ENCODE results near the gene ZGPAT.

The ZGPAT gene

DNA sequence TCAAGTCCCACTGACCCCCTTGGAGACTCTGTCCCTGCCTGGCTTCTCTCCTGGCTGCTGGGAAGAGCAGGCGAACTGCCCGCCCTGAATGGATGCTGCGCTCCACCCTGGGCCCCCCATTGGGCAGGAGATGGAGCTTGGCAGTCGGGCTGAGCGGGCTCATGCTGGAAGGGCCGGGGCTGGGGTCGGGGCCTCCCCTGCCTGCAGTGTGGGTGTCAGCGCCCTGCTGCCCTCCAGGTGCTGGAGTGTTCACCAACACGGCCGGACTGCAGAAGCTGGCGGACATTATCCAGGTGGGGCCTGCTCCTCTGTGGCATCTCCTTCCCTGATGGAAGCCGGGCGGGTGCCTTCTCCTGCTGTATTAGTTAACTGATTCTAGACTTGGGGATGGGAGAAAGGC lies 27.4 kb upstream of the ZGPAT start:
- Histone ChIP-seq H3K4me1 (ENCODE audit: insufficient read depth, low read length) (peaks cover 9% of the 10 kb centered on the region), H3K4me3 (ENCODE audit: low read depth in 1 of 2, low read length in 2 of 2) (no peak overlapping the region), H3K9ac (ENCODE audit: low read length) (no peak overlapping the region), H3K27ac (ENCODE audit: low read depth, low read length) (no peak overlapping the region), H3K27me3 (ENCODE audit: control insufficient read depth in 1 of 2, insufficient read depth in 2 of 2, low read length in 2 of 2) (no peaks in the 10 kb centered on the region), H3K36me3 (ENCODE audit: insufficient read depth, low read length) (peaks cover 15% of the 10 kb centered on the region), H3K9me3 (ENCODE audit: low read length) (no peaks in the 10 kb centered on the region)

DNA sequence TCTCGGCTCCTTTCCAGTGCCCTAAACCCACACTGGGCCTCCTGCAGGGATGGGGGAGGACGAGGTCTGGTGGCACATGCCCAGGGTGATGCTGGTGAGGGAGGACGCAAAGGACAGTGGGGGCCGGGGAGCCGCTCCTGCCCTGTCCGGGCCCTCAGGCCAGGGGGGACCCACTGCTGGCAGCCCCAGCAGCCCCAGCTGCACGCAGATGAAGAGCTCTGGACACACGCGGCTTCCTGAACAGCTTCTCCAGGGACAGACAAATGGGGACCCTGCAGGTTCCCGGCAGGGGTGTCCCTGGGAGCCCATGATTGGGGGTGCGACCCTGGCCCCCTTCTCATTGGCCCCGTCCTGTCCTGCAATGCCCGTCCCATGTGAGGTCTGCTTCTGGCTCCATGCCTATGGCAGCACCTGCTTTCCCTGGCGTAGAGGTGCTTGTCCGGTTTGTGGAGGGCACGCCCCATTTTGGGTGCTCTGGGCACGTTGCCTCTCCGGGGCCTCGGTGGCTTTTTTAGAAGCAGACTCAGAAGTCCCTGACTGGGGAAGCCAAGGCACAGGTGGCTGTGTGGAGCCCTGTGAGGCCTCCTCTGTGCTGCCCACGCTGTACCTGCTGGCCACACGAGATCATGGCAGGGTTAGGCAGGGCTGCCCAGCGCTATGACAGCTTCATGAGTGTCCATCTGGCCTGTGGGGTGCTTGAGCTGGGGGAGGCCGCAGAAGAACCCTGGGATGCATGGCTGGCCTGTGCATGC lies 26.8 kb upstream of the ZGPAT start:
- H3K9me3 ChIP-seq (ENCODE audit: low read length): no peaks in the 10 kb centered on the region
- H3K4me3 ChIP-seq (ENCODE audit: low read depth in 1 of 2, low read length in 2 of 2): no peak overlapping the region
- H3K36me3 ChIP-seq (ENCODE audit: insufficient read depth, low read length): peaks cover 15% of the 10 kb centered on the region
- no peak overlapping the region for H3K27ac ChIP-seq (ENCODE audit: low read depth, low read length)
- peaks cover 12% of the 10 kb centered on the region for H3K4me1 ChIP-seq (ENCODE audit: insufficient read depth, low read length)
- no peak overlapping the region for H3K9ac ChIP-seq (ENCODE audit: low read length)
- no peaks in the 10 kb centered on the region for H3K27me3 ChIP-seq (ENCODE audit: control insufficient read depth in 1 of 2, insufficient read depth in 2 of 2, low read length in 2 of 2)

- Histone ChIP-seq H3K9me3 (ENCODE audit: low read length) (no peaks in the 10 kb centered on the region), H3K9ac (ENCODE audit: low read length) (no peak overlapping the region), H3K27ac (ENCODE audit: low read depth, low read length) (peak overlapping the region; percentile 72), H3K36me3 (ENCODE audit: insufficient read depth, low read length) (peaks cover 15% of the 10 kb centered on the region), H3K27me3 (ENCODE audit: control insufficient read depth in 1 of 2, insufficient read depth in 2 of 2, low read length in 2 of 2) (no peaks in the 10 kb centered on the region), H3K4me3 (ENCODE audit: low read depth in 1 of 2, low read length in 2 of 2) (no peak overlapping the region), H3K4me1 (ENCODE audit: insufficient read depth, low read length) (peaks cover 19% of the 10 kb centered on the region)
Observed at GRCh38 chr20:63681609-63682142, 26.2 kb upstream of the ZGPAT start.

- Histone ChIP-seq H3K27ac (ENCODE audit: low read depth, low read length) (peak overlapping the region; percentile 78), H3K4me1 (ENCODE audit: insufficient read depth, low read length) (peaks cover 28% of the 10 kb centered on the region), H3K9me3 (ENCODE audit: low read length) (no peaks in the 10 kb centered on the region), H3K27me3 (ENCODE audit: control insufficient read depth in 1 of 2, insufficient read depth in 2 of 2, low read length in 2 of 2) (no peaks in the 10 kb centered on the region), H3K9ac (ENCODE audit: low read length) (no peak overlapping the region), H3K4me3 (ENCODE audit: low read depth in 1 of 2, low read length in 2 of 2) (no peak overlapping the region), H3K36me3 (ENCODE audit: insufficient read depth, low read length) (peaks cover 11% of the 10 kb centered on the region)
Observed at GRCh38 chr20:63682384-63683139, 25.3 kb upstream of the ZGPAT start.

DNA sequence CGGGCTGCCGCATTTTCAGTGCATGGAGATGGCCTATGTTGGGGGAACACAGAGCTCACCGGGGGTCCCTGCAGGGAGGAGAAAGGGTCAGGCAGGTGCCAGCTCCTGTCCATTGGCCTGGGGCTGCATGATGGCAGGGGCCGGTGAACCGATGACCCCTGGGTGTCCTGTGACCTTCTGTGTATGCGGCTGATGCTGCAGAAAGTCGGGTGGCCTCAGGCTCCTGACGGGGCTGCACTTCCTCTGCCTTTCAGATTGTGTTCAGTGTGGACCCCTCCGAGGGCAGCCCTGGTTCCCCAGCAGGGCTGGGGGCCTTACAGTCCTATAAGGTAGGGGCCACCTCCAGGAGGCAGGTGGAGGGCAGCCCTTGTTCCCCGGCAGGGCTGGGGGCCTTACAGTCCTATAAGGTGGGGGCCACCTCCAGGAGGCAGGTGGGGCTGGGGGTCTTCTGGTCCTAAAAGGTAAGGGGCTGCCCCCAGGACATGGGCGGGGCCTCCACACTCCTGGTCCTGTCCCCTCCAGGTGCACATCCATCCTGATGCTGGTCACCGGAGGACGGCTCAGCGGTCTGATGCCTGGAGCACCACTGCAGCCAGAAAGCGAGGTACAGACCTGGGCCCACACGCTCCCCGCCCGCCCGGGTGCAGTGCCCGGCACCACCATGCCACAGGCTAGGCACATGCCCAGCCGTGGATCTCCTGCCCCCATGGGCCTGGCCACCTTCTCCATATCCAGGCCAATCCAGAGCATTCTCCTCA lies 22.4 kb upstream of the ZGPAT start:
- H3K4me3 ChIP-seq (ENCODE audit: low read depth in 1 of 2, low read length in 2 of 2): no peak overlapping the region
- no peaks in the 10 kb centered on the region for H3K9me3 ChIP-seq (ENCODE audit: low read length)
- H3K4me1 ChIP-seq (ENCODE audit: insufficient read depth, low read length): peaks cover 28% of the 10 kb centered on the region
- no peak overlapping the region for H3K9ac ChIP-seq (ENCODE audit: low read length)
- H3K27me3 ChIP-seq (ENCODE audit: control insufficient read depth in 1 of 2, insufficient read depth in 2 of 2, low read length in 2 of 2): no peaks in the 10 kb centered on the region
- H3K36me3 ChIP-seq (ENCODE audit: insufficient read depth, low read length): no peaks in the 10 kb centered on the region
- peak overlapping the region; percentile 45 for H3K27ac ChIP-seq (ENCODE audit: low read depth, low read length)

DNA sequence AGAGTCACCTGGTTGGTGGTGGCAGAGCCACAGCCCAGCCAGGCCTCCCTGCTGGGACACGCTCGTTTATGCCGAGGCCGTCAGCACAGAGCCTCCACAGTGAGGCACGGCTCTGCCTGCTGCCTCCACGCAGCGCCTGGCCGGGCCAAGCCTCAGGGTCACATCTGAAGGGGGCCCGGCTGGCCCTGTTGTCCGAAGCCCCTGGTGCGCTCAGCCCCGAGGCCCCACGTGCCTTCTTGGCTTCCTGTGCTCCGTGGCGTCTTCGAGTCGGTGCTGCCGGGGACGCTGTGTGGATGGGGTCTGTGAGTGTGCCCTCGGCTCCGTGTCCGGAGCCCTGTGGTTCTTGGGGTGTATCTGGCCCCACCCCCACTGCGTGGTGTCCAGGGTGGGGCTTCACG lies 21.7 kb upstream of the ZGPAT start:
- Histone ChIP-seq H3K9ac (ENCODE audit: low read length) (no peak overlapping the region), H3K4me3 (ENCODE audit: low read depth in 1 of 2, low read length in 2 of 2) (no peak overlapping the region), H3K4me1 (ENCODE audit: insufficient read depth, low read length) (peaks cover 28% of the 10 kb centered on the region), H3K36me3 (ENCODE audit: insufficient read depth, low read length) (no peaks in the 10 kb centered on the region), H3K9me3 (ENCODE audit: low read length) (no peaks in the 10 kb centered on the region), H3K27ac (ENCODE audit: low read depth, low read length) (peak overlapping the region; percentile 45), H3K27me3 (ENCODE audit: control insufficient read depth in 1 of 2, insufficient read depth in 2 of 2, low read length in 2 of 2) (no peaks in the 10 kb centered on the region)

GRCh38 chr20:63686492-63687321 lies 21.1 kb upstream of the ZGPAT start:
- no peaks in the 10 kb centered on the region for H3K36me3 ChIP-seq (ENCODE audit: insufficient read depth, low read length)
- H3K9me3 ChIP-seq (ENCODE audit: low read length): no peaks in the 10 kb centered on the region
- no peak overlapping the region for H3K9ac ChIP-seq (ENCODE audit: low read length)
- peak overlapping the region; percentile 67 for H3K27ac ChIP-seq (ENCODE audit: low read depth, low read length)
- no peaks in the 10 kb centered on the region for H3K27me3 ChIP-seq (ENCODE audit: control insufficient read depth in 1 of 2, insufficient read depth in 2 of 2, low read length in 2 of 2)
- H3K4me1 ChIP-seq (ENCODE audit: insufficient read depth, low read length): peaks cover 28% of the 10 kb centered on the region
- H3K4me3 ChIP-seq (ENCODE audit: low read depth in 1 of 2, low read length in 2 of 2): no peak overlapping the region

DNA sequence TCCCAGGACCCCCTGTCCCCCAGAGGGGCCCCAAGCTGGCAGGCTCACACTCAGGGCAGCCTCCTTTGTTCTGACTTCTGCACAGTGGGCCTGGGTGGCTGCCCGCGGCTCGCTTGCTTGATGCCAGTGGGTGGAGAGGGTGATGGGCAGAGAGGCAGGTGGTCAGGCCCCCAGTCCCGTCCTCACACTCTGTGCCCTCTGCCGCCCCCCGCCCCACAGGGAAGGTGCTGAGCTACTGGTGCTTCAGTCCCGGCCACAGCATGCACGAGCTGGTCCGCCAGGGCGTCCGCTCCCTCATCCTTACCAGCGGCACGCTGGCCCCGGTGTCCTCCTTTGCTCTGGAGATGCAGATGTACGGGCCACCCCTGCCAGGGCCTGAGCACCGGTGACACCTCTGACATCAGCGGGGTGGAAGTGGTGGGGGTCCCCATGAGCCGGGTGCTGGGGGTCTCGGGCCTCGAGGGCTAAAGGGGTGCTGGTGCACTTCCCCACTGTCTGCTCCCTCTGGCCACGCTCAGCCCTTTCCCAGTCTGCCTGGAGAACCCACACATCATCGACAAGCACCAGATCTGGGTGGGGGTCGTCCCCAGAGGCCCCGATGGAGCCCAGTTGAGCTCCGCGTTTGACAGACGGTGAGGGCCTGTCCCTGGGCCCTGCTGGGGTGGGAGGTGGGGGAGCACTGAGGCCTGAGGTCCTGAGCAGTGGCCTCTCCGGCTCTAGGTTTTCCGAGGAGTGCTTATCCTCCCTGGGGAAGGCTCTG lies 20.2 kb upstream of the ZGPAT start:
- H3K9me3 ChIP-seq (ENCODE audit: low read length): no peaks in the 10 kb centered on the region
- H3K27ac ChIP-seq (ENCODE audit: low read depth, low read length): peak overlapping the region; percentile 67
- no peaks in the 10 kb centered on the region for H3K27me3 ChIP-seq (ENCODE audit: control insufficient read depth in 1 of 2, insufficient read depth in 2 of 2, low read length in 2 of 2)
- peaks cover 26% of the 10 kb centered on the region for H3K4me1 ChIP-seq (ENCODE audit: insufficient read depth, low read length)
- no peak overlapping the region for H3K4me3 ChIP-seq (ENCODE audit: low read depth in 1 of 2, low read length in 2 of 2)
- no peaks in the 10 kb centered on the region for H3K36me3 ChIP-seq (ENCODE audit: insufficient read depth, low read length)
- H3K9ac ChIP-seq (ENCODE audit: low read length): no peak overlapping the region

DNA sequence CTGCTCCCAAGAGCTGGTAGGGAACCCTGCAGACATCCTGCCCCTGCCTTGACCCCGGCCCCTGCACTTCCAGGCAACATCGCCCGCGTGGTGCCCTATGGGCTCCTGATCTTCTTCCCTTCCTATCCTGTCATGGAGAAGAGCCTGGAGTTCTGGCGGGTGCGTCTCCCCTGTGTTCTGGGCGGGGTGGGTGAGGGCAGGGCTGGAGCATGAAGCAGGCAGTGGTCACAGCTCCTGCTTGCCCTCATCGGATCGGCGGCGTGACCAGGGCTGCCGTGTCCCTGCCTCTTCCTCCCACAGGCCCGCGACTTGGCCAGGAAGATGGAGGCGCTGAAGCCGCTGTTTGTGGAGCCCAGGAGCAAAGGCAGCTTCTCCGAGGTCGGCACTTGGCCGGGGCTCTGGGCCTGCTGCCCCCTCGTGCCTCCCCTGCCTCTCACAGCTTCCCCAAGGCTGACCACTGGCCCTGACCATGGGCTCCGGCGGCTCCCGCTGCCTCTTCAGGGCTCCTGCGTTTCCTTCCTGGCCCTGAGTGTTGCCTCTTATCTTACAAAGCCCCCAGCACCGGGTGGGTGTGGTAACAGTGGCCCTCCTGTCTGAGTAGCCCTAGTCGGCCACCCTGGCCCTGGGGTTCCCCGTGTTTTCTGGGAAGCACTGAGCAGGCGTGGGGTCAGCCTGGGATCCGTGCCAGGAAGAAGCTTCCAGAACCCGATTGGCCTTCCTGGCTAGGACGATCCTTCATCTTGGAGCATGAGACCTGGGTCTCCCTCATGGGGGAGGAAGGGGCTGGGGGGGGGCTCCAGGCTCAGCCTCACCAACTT lies 19.4 kb upstream of the ZGPAT start:
- Histone ChIP-seq H3K36me3 (ENCODE audit: insufficient read depth, low read length) (no peaks in the 10 kb centered on the region), H3K9me3 (ENCODE audit: low read length) (no peaks in the 10 kb centered on the region), H3K4me3 (ENCODE audit: low read depth in 1 of 2, low read length in 2 of 2) (no peak overlapping the region), H3K27ac (ENCODE audit: low read depth, low read length) (no peak overlapping the region), H3K9ac (ENCODE audit: low read length) (no peak overlapping the region), H3K27me3 (ENCODE audit: control insufficient read depth in 1 of 2, insufficient read depth in 2 of 2, low read length in 2 of 2) (no peaks in the 10 kb centered on the region), H3K4me1 (ENCODE audit: insufficient read depth, low read length) (peaks cover 19% of the 10 kb centered on the region)
